ENCODE data around the gene SEPTIN14. TPM values are rescaled to one million over a fixed set of nuclear protein-coding genes. Genes with fewer than 3 reads are reported as not detected.
"Not testable (repeated sequence)": the region's sequence is repeated elsewhere in the genome, so short reads cannot be mapped to it uniquely, and the experiment has no call there.

Gene SEPTIN14
- polyA plus RNA-seq, 3 donors, result 0.16 to 0.57 (median 0.19) TPM

GRCh38 chr7:55792048-55792447 lies 70.5 kb downstream of the SEPTIN14 start:
- DNase-seq (ENCODE audit: extremely low read depth in 1 of 11, low read depth in 9 of 11, low spot score in 4 of 11), result no peak

GRCh38 chr7:55787796-55788195 lies 74.8 kb downstream of the SEPTIN14 start:
- DNase-seq (ENCODE audit: extremely low read depth in 1 of 11, low read depth in 9 of 11, low spot score in 4 of 11), result no peak

- no peak for DNase-seq (ENCODE audit: extremely low read depth in 1 of 11, low read depth in 9 of 11, low spot score in 4 of 11)
These were observed 75.7 kb downstream of the SEPTIN14 start for GRCh38 chr7:55786901-55787300.

GRCh38 chr7:55785444-55785843 lies 77.1 kb downstream of the SEPTIN14 start:
- DNase-seq (ENCODE audit: extremely low read depth in 1 of 11, low read depth in 9 of 11, low spot score in 4 of 11), result not testable (repeated sequence)

- DNase-seq (ENCODE audit: extremely low read depth in 1 of 11, low read depth in 9 of 11, low spot score in 4 of 11), result no peak
These were observed 78.4 kb downstream of the SEPTIN14 start for GRCh38 chr7:55784151-55784550.

GRCh38 chr7:55778631-55779030 lies 83.9 kb downstream of the SEPTIN14 start:
- no peak for DNase-seq (ENCODE audit: extremely low read depth in 1 of 11, low read depth in 9 of 11, low spot score in 4 of 11)

GRCh38 chr7:55776196-55776595 lies 86.4 kb downstream of the SEPTIN14 start:
- DNase-seq (ENCODE audit: extremely low read depth in 1 of 11, low read depth in 9 of 11, low spot score in 4 of 11), result no peak

- DNase-seq (ENCODE audit: extremely low read depth in 1 of 11, low read depth in 9 of 11, low spot score in 4 of 11), result no peak
These were observed 87.5 kb downstream of the SEPTIN14 start for GRCh38 chr7:55775051-55775420.

- DNase-seq (ENCODE audit: extremely low read depth in 1 of 11, low read depth in 9 of 11, low spot score in 4 of 11), result peak in 2 of 11 donors; percentile 0 to 8
These were observed 88.1 kb downstream of the SEPTIN14 start for GRCh38 chr7:55774327-55775050.

GRCh38 chr7:55770778-55771177 lies 91.8 kb downstream of the SEPTIN14 start:
- DNase-seq (ENCODE audit: extremely low read depth in 1 of 11, low read depth in 9 of 11, low spot score in 4 of 11), result no peak

GRCh38 chr7:55753274-55753862 lies 109.2 kb downstream of the SEPTIN14 start:
- DNase-seq (ENCODE audit: extremely low read depth in 1 of 11, low read depth in 9 of 11, low spot score in 4 of 11), result not testable (repeated sequence)

GRCh38 chr7:55744706-55745105 lies 117.8 kb downstream of the SEPTIN14 start:
- not testable (repeated sequence) for DNase-seq (ENCODE audit: extremely low read depth in 1 of 11, low read depth in 9 of 11, low spot score in 4 of 11)

Other genes starting within 250 kb of the SEPTIN14 start
- gene ZNF713, start 24.7 kb upstream of the SEPTIN14 start, polyA plus RNA-seq (ENCODE audit: insufficient read length in 3 of 3), result 10 to 100 TPM; 12.3 to 15.8 (median 14.6) TPM
- gene MRPS17, start 89.1 kb upstream of the SEPTIN14 start, polyA plus RNA-seq (ENCODE audit: insufficient read length in 3 of 3), result 10 to 100 TPM; 16.0 to 20.5 (median 16.1) TPM
- gene NIPSNAP2, start 101.8 kb upstream of the SEPTIN14 start, polyA plus RNA-seq (ENCODE audit: insufficient read length in 3 of 3), result 100 to 1,000 TPM in 2 of 3 donors, 10 to 100 TPM in 1; 94.5 to 119 (median 105) TPM
- gene PSPH, start 188.7 kb upstream of the SEPTIN14 start, polyA plus RNA-seq (ENCODE audit: insufficient read length in 3 of 3), result 10 to 100 TPM; 26.1 to 35.1 (median 28.8) TPM
- 100 to 1,000 TPM; 206 to 245 (median 233) TPM for gene CCT6A, start 189.0 kb upstream of the SEPTIN14 start, polyA plus RNA-seq (ENCODE audit: insufficient read length in 3 of 3)
- 100 to 1,000 TPM; 130 to 169 (median 135) TPM for gene SUMF2, start 201.5 kb upstream of the SEPTIN14 start, polyA plus RNA-seq (ENCODE audit: insufficient read length in 3 of 3)
- gene PHKG1, start 230.2 kb upstream of the SEPTIN14 start, polyA plus RNA-seq (ENCODE audit: insufficient read length in 3 of 3), result 1 to 10 TPM in 2 of 3 donors, under 1 TPM in 1; 0.90 to 3.0 (median 1.4) TPM
- gene CHCHD2, start 243.7 kb upstream of the SEPTIN14 start, polyA plus RNA-seq (ENCODE audit: insufficient read length in 3 of 3), result 100 to 1,000 TPM; 238 to 284 (median 266) TPM

All from renal cortex interstitium (tissue), 11 donors.